Panc1 (cell line): Measurements from ENCODE around the gene RGS6.

Experiments used
- CTCF ChIP-seq: fragments of 450-650 bp; IDR thresholded peaks from 2 replicates; pipeline ENCODE4 v1.5.1; 2017; ENCODE audit warnings: mild to moderate bottlenecking
- POLR2AphosphoS5 ChIP-seq: IDR thresholded peaks from 2 replicates; pipeline ENCODE4 v1.6.1; 2012; ENCODE audit warnings: mild to moderate bottlenecking, low read depth, low read length, moderate library complexity
- REST ChIP-seq, 2 experiments: IDR thresholded peaks; 2 replicates each; pipeline ENCODE4 v1.6.1; 2011 to 2012; ENCODE audit warnings: low read depth in 2 of 2, control low read depth in 1 of 2, low read length in 1 of 2, mild to moderate bottlenecking in 1 of 2, moderate library complexity in 1 of 2; ENCODE audit not compliant: insufficient read depth in 1 of 2
- SIN3A ChIP-seq: IDR thresholded peaks from 2 replicates; pipeline ENCODE4 v1.6.1; 2012; ENCODE audit warnings: low read depth, mild to moderate bottlenecking, low read length, moderate library complexity, borderline replicate concordance; ENCODE audit not compliant: insufficient read depth

- TF ChIP-seq CTCF (no peak), SIN3A (no peak), POLR2AphosphoS5 (no peak), REST (IDR thresholded peaks at IDR 0.05; ENCODE audit: insufficient read depth in 1 of 2, low read depth in 2 of 2, low read length in 1 of 2) (no peak)
Observed at GRCh38 chr14:72501439-72501838, 569.2 kb downstream of the RGS6 start.
